MG63 (cell line): ENCODE results near the gene APC. TPM values are rescaled to one million over a fixed set of nuclear protein-coding genes. Genes with fewer than 3 reads are reported as not detected.
"Not testable (repeated sequence)": the region's sequence is repeated elsewhere in the genome, so short reads cannot be mapped to it uniquely, and the experiment has no call there.

Source experiments
- DNase-seq: peaks from one replicate; pipeline ENCODE4 v3.0.0-alpha.2; 2020
- H3K27me3 ChIP-seq: fragments of 250-450 bp; sonication (Bioruptor Pico); 2 replicates; pipeline ENCODE4 v1.5.1; 2020; ENCODE audit warnings: mild to moderate bottlenecking, moderate library complexity
- H3K36me3 ChIP-seq: fragments of 250-450 bp; sonication (Bioruptor Pico); 2 replicates; pipeline ENCODE4 v1.5.1; 2020; ENCODE audit warnings: mild to moderate bottlenecking, moderate library complexity
- H3K4me3 ChIP-seq: fragments of 250-450 bp; sonication (Bioruptor Pico); 2 replicates; pipeline ENCODE4 v1.5.1; 2020; ENCODE audit warnings: mild to moderate bottlenecking, moderate library complexity
- H3K9me3 ChIP-seq: fragments of 250-450 bp; sonication (Bioruptor Pico); 2 replicates; pipeline ENCODE4 v1.5.1; 2020; ENCODE audit warnings: mild to moderate bottlenecking, moderate library complexity
- total RNA-seq: library from RNA; depleted of rRNA; stranded (reverse); fragments of >200 nt; shearing (Covaris generic); gene quantifications from 2 replicates; pipeline ENCODE4 v1.2.3, GENCODE V29; 2014; ENCODE audit warnings: low replicate concordance

Gene APC
- total RNA-seq, 1 experiment from 2014 or later: 28.9 TPM

DNA sequence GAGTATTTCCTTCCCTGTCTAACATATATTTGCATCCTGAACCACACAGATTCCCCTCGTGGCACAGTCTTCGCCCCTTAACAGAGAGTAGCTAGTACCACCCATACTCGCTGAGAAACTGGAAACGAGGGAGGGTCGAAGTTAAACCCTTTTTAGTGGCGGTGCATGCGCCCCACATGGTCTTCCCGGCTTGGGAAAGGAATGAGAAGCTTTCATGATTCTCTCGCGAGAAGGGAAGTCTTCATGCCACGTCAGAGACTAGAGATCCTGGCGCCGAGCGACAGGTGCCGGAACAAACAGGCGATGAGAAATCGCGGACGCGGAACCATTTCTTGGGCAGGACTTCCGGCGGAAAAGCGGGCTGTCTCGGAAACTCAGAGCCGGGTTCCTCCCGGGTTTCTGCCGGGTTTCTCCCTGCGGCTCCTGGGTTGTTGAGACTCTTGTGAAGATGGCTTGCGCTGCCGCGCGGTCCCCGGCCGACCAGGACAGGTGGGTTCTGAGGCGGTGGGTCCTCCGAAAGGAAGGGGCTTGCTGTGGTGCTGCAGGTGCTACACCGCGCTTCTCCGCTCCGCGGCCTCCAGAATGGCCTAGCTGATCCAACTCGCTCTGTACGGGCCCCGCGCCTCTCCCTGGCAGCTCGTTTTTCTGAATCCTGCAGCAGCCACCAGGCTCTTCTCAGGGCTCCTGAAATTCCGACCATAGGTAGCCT, 123.4 kb downstream of the APC start, which contains the start of gene SRP19:
TSS of gene SRP19 (plus strand) at position 359 of the 709 bp plus-strand sequence. CDS start at position 449, 90 bp downstream.
- Histone ChIP-seq H3K27me3 (peaks cover 3% of the 10 kb centered on the region; the same call in 1 of the 2 replicates), H3K4me3 (peak within 1 kb of the TSS; percentile 88), H3K9me3 (no peaks in the 10 kb centered on the region), H3K36me3 (peaks cover 36% of the 10 kb centered on the region)
- peak; percentile 98 for DNase-seq

DNA sequence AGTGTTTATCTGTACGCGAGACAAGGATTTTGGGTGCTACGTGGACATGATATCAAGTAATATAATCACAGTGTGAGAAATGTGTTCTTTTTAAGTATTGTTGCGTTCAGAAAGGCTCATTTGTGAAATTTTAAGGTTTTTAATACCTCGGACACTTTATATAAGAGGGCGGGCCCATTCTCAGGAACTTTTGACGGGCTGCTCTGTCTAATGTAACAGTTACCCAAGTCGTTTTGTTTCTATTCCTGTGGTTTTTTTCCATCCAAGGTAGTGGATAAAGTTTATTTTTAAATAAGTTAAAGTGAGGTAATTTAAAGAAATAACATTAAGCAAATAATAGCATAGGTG, 123.9 kb downstream of the APC start:
- no peak for DNase-seq
- Histone ChIP-seq H3K36me3 (peaks cover 42% of the 10 kb centered on the region), H3K4me3 (peak overlapping the region; percentile 88), H3K27me3 (0 out of 2 replicates have a peak, but pooled peaks cover 3% of the 10 kb centered on the region), H3K9me3 (no peaks in the 10 kb centered on the region)

DNA sequence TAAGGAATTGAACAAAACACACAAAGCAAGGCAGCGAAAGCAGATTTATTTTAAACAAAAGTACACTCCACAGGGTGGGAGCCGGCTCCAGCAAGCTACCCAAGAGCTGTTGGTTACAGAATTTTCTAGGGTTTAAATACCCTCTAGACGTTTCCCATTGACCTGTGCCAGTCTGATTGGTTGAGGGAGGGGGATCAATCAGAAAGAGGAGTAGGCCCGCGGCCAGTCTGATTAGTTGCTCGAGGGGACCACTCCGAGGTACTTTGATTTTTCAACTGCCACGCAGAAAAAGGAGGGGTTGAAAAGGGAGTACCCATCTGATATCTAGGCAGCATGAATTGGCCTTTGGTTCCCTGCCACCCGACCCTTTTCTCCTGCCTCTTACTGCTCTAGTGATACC, 124.4 kb downstream of the APC start:
- H3K9me3 ChIP-seq: no peaks in the 10 kb centered on the region
- H3K4me3 ChIP-seq: peak overlapping the region; percentile 88
- no peak for DNase-seq
- H3K27me3 ChIP-seq: 0 out of 2 replicates have a peak, but pooled peaks cover under 1% of the 10 kb centered on the region
- peaks cover 46% of the 10 kb centered on the region for H3K36me3 ChIP-seq

DNA sequence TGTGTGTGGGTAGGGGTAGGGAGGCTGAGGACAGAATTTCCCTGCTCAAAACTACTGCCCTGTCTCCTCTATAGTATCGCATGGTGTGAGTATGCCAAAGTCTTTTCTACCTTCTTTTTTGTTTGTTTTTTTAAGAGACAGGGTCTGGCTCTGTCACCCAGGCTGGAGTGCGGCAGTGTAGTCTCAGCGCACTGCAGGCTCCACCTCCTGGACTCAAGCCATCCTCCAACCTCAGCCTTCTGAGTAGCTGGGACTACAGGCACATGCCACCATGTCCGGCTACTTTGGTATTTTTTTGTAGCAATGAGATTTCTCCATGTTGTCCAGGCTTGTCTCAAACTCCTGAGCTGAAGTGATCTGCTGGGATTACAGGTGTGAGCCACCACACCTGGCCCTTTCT, 125.9 kb downstream of the APC start:
- no peak overlapping the region for H3K4me3 ChIP-seq
- H3K36me3 ChIP-seq: peaks cover 61% of the 10 kb centered on the region
- H3K9me3 ChIP-seq: no peaks in the 10 kb centered on the region
- no peak for DNase-seq
- H3K27me3 ChIP-seq: no peaks in the 10 kb centered on the region

DNA sequence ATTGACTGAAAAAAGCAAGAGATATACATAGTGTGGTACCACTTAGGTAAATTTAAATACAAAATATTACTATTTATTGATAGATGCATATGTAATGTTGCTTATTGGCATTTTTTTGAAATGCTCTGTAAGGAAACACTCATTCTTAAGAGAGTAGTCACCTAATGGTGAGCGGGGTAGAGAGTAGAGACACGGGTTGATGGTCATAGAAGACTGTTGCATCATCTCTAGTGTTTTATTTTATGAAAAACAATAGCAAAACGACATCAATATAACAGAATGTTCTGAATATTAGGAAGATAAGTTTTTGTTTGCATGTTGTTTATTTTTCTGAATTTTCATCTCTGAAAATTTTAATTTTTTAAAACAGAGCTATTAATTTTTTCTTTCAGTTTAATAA, 127.4 kb downstream of the APC start:
- no peak overlapping the region for H3K4me3 ChIP-seq
- no peak for DNase-seq
- H3K27me3 ChIP-seq: no peaks in the 10 kb centered on the region
- H3K9me3 ChIP-seq: no peaks in the 10 kb centered on the region
- peaks cover 77% of the 10 kb centered on the region for H3K36me3 ChIP-seq

DNA sequence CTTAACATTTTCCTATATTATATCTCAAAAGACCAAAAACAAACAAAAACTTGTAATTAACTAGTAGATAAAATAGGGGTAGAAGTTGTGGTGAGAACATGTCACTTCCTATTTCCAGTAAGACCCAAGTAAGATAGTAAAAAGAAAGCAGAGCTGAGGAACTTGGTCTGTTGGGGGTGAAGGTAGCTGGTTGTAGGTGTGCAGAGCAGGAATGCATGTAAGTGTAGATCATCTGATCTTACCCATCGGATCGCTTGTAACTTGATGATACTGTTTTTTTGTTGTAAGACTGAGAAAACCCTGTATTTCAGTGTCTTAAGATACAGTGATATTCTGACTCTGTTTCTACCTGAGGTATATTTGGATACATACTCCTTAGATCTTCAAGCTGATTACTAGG, 129.1 kb downstream of the APC start:
- H3K4me3 ChIP-seq: no peak overlapping the region
- peaks cover 90% of the 10 kb centered on the region for H3K36me3 ChIP-seq
- DNase-seq: no peak
- H3K9me3 ChIP-seq: no peaks in the 10 kb centered on the region
- no peaks in the 10 kb centered on the region for H3K27me3 ChIP-seq

DNA sequence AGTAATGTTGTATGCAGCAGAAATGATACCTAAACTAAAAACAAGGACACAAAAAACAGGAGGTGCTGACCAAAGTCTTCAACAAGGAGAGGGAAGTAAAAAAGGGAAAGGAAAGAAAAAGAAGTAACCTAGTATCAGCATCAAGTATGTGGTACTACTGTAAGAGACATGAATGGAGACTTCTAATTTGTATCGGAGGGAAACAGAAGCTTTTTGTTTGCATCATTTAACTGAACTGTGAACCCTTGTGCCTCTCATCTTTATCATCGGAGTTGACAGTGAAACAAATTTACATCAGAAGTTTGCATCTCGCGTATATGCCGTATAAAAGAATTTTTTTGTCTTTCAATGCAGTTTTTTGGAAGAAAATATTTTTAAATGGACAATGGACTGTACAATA, 129.7 kb downstream of the APC start:
- H3K36me3 ChIP-seq: peaks cover 91% of the 10 kb centered on the region

DNA sequence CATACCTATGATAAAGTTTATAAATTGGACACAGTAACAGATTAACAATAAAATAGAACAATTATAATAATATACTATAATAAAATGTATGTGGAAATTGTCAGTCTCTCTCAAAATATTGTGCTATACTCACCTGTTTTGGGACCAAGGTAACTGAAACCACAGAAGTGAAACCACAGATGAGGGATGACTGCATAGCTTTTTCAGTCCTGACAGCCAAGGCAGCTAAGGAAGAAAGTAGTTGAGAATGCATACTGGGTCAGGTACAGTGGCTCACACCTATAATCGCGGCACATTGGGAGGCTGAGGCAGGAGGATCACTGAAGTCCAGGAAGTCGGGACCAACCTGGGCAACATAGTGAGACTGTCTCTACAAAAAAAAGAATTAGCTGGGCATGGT, 132.3 kb downstream of the APC start:
- Histone ChIP-seq H3K27me3 (no peaks in the 10 kb centered on the region), H3K4me3 (no peak overlapping the region), H3K9me3 (no peaks in the 10 kb centered on the region), H3K36me3 (peaks cover 86% of the 10 kb centered on the region)
- DNase-seq: no peak

More for the DNA sequence above, 129.7 kb downstream of the APC start:
- H3K27me3 ChIP-seq: no peaks in the 10 kb centered on the region
- H3K4me3 ChIP-seq: no peak overlapping the region
- no peak for DNase-seq
- H3K9me3 ChIP-seq: no peaks in the 10 kb centered on the region

DNA sequence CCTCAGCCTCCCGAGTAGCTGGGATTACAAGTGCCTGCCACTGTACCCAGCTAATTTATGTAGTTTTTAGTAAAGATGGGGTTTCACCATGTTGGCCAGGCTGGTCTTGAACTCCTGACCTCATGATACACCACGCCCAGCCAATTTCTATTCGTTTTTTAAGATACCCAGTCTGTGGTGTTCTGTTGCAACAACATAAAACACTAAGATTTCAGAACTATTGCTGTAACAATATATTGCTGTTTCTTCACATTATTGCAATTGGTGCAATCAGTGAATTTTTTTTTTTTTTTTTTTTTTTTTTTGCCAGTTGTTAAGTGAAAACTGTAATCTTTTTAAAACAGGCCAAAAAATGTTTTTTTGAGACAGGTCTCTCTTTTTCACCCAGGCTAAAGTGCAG, 133.3 kb downstream of the APC start:
- Histone ChIP-seq H3K36me3 (peaks cover 88% of the 10 kb centered on the region), H3K9me3 (no peaks in the 10 kb centered on the region), H3K27me3 (no peaks in the 10 kb centered on the region), H3K4me3 (no peak overlapping the region)
- no peak for DNase-seq

DNA sequence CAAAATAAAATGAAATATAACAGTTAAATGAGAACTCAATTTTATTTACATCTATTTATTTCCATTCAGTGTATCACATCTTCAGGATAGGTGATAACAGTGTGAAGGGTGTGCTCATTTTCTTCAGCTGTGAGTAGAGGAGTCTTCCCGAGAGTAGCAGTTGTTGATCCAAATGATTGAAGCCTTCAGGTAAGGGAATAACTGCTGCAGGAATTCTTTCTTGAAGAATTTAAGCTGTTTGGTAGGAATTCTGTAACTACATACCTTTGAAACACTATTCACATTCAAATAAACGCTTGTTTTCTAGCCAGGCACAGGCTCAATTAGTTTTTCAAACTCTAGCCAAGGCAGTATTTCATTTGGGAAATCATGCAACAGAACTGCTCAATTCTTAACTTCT, 138.7 kb downstream of the APC start:
- Histone ChIP-seq H3K9me3 (no peaks in the 10 kb centered on the region), H3K4me3 (no peak overlapping the region), H3K27me3 (no peaks in the 10 kb centered on the region), H3K36me3 (peaks cover 85% of the 10 kb centered on the region)
- no peak for DNase-seq

DNA sequence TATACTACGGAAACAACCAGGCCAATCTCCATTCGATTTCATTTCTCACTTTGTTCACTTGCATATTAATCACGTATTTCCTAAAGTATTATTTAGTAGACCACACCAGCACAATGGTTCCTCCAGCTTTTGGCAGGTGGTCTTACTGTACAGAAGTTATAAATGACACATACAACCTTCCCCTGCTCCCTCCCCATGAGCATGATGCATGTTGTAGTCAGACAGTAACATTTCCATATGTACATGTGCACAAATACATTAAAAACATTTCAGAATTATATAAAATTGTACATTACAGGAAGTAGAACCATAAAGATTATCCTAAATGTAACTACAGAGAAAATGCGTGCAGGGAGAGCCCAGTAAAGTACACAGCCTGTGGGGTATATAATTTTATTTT, 140.4 kb downstream of the APC start:
- no peaks in the 10 kb centered on the region for H3K9me3 ChIP-seq
- H3K27me3 ChIP-seq: no peaks in the 10 kb centered on the region
- no peak overlapping the region for H3K4me3 ChIP-seq
- H3K36me3 ChIP-seq: peaks cover 90% of the 10 kb centered on the region
- no peak for DNase-seq

DNA sequence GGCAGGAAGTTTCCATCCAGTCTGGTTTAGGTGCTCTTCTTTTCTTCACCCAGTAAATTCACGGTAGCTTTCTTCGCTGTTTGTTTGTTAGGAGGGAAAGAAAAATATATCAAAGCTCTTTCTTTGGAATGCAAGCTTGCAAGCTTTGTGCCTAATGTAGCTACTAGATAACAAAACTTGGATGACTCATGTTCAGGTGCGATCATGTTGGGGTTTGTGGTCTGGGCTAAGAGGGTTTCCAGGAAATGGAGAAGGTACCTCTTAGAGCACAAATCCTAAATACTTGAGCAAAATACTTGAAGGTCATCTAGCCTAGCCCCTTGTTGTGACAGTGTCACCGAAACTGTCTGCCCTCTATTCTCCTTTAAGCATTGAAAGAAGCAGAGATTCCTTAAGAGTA, 141.1 kb downstream of the APC start:
- Histone ChIP-seq H3K36me3 (peaks cover 91% of the 10 kb centered on the region), H3K4me3 (no peak overlapping the region), H3K9me3 (no peaks in the 10 kb centered on the region), H3K27me3 (no peaks in the 10 kb centered on the region)
- no peak for DNase-seq

DNA sequence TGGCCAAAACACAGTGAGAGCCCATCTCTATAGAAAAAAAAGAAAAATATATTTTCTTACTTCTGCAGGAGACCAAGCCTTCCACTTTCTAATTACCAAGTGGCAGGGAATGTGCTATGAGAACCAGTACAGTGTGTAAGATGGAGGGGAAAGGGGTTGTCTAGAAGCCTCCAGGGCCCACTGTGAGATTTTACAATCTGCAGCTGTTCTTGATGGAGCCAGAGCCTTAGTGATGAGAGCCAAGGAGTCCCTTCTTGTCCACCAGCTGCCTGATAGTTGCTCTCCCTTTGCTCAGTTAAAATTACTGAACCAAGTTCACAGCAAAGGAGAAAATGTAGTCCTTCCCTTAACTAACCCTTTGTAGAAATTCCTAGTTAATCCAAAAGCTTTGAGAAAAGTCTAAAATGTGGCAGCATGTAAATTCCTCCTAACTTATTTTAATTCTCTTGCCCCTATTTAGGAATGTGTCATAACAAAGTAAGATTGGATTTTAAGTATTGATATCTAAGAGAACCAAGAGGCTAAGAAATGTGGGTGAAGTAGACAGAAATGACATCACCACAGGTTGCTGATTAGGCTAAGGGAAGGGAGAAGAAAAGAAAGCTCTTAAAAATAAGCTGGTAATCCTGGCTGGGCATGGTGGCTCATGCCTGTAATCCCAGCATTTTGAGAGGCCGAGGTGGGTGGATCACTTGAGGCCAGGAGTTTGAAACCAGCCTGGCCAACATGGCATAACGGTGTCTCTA, 142.7 kb downstream of the APC start:
- no peak for DNase-seq
- Histone ChIP-seq H3K4me3 (no peak overlapping the region), H3K9me3 (no peaks in the 10 kb centered on the region), H3K27me3 (no peaks in the 10 kb centered on the region), H3K36me3 (peaks cover 91% of the 10 kb centered on the region)

DNA sequence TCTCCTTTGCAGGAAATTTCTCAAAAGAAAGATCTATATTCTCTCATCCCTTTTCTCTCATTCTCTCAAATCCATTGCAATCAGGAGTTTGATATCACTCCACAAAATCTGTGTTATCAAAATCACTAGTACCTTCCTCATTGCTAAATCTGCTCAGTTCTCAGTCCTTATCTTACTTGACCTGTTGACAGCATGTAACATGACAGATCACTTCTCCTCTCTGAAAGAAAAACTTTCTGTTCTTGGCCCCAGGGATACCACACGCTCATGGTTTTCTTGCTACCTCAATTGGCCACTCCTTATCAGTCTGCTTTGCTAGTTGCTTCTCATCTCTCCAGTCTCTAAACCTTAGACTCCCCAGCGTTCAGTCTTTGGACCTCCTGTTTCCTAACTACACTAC, 145.5 kb downstream of the APC start:
- Histone ChIP-seq H3K4me3 (no peak overlapping the region), H3K36me3 (peaks cover 93% of the 10 kb centered on the region), H3K9me3 (no peaks in the 10 kb centered on the region), H3K27me3 (no peaks in the 10 kb centered on the region)
- no peak for DNase-seq

DNA sequence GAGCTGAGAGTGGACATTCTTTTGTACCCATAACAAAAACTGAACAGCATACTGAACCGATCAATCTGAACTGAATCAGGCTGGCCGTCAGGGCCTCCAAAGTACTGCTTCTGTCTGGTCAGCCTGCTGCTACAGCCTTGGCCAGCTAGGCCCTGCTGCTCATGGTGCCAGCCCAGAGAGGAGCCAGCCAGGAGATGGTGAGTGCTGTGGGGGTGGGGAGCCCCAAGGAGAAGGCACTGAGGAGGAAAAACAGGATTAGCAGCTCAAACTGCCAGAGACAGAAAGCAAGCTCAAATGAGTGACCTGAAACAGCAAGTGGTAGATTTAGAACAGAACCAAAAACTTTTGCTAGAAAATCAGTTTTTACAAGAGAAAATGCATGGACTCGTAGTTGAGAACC, 147.3 kb downstream of the APC start:
- H3K27me3 ChIP-seq: no peaks in the 10 kb centered on the region
- peaks cover 87% of the 10 kb centered on the region for H3K36me3 ChIP-seq
- no peaks in the 10 kb centered on the region for H3K9me3 ChIP-seq
- peak; percentile 15 for DNase-seq
- H3K4me3 ChIP-seq: no peak overlapping the region

DNA sequence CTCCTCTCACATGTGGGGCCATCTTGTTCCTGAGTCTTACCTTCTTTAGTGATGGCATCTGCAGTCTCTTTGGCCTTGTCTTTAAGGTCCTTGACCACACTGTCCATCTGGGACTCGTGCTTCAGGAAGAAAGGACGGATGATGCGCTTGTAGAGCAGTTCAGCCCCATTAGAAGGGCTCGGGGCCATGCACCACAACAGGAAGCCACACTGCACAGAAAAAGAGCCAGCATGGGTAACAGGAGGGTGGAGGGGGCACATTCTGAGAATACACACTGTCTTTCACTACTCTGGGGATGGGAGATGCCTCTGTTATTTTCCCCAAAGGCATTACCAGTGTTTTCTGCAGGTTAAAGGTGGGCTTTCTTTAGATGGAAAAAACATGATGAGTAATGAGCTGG, 149.3 kb downstream of the APC start:
- H3K27me3 ChIP-seq: no peaks in the 10 kb centered on the region
- DNase-seq: no peak
- H3K4me3 ChIP-seq: no peak overlapping the region
- H3K9me3 ChIP-seq: no peaks in the 10 kb centered on the region
- H3K36me3 ChIP-seq: peaks cover 85% of the 10 kb centered on the region

DNA sequence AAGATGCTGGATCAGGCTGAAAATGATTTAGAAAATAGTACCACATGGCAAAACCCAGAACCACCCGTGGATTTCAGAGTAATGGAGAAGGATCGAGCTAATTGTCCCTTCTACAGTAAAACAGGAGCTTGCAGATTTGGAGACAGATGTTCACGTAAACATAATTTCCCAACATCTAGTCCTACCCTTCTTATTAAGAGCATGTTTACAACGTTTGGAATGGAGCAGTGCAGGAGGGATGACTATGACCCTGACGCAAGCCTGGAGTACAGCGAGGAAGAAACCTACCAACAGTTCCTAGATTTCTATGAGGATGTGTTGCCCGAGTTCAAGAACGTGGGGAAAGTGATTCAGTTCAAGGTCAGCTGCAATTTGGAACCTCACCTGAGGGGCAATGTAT, 154.4 kb downstream of the APC start:
- not testable (repeated sequence) for H3K27me3 ChIP-seq, H3K4me3 ChIP-seq, H3K9me3 ChIP-seq, DNase-seq
- peaks cover 65% of the 10 kb centered on the region for H3K36me3 ChIP-seq

DNA sequence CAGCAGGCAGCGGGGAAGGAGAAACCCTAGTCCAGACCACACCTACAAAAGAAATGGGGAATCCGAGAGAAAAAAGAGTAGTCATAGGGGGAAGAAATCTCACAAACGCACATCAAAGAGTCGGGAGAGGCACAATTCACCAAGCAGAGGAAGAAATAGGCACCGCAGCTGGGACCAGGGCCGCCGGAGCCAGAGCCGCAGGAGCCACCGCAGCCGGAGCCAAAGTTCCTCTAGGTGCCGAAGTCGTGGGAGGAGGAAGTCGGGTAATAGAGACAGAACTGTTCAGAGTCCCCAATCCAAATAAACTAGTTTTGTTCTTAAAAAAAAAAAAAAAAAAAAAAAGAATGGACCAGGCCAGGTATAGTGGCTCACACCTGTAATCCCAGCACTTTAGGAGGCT, 155.1 kb downstream of the APC start:
- no peak for DNase-seq
- H3K36me3 ChIP-seq: peaks cover 60% of the 10 kb centered on the region
- H3K27me3 ChIP-seq: no peaks in the 10 kb centered on the region
- no peaks in the 10 kb centered on the region for H3K9me3 ChIP-seq
- no peak overlapping the region for H3K4me3 ChIP-seq
